HEK293T (cell line): ENCODE data around the gene SOX13.

Source experiments
- ARNT ChIP-seq: fragments of 450-650 bp; IDR thresholded peaks from 2 replicates; pipeline ENCODE4 v1.6.1; 2017; ENCODE audit warnings: mild to moderate bottlenecking
- ELF4 ChIP-seq: fragments of 450-650 bp; IDR thresholded peaks from 2 replicates; pipeline ENCODE4 v1.6.1; 2017; ENCODE audit warnings: antibody characterized with exemption
- FOXA1 ChIP-seq: fragments of 450-650 bp; IDR thresholded peaks from 2 replicates; pipeline ENCODE4 v1.6.1; 2016; ENCODE audit warnings: mild to moderate bottlenecking
- FOXK2 ChIP-seq: fragments of 450-650 bp; IDR thresholded peaks from 2 replicates; pipeline ENCODE4 v1.6.1; 2016; ENCODE audit warnings: mild to moderate bottlenecking
- FOXM1 ChIP-seq: fragments of 450-650 bp; IDR thresholded peaks from 2 replicates; pipeline ENCODE4 v1.6.1; 2017; ENCODE audit warnings: mild to moderate bottlenecking, borderline replicate concordance
- HDGF ChIP-seq: fragments of 450-650 bp; IDR thresholded peaks from 2 replicates; pipeline ENCODE4 v1.6.1; 2017; ENCODE audit warnings: antibody characterized with exemption, borderline replicate concordance
- LEF1 ChIP-seq: fragments of 450-650 bp; IDR thresholded peaks from 2 replicates; pipeline ENCODE4 v1.6.1; 2017; ENCODE audit warnings: mild to moderate bottlenecking, borderline replicate concordance
- NFRKB ChIP-seq: fragments of 450-650 bp; IDR thresholded peaks from 2 replicates; pipeline ENCODE4 v1.6.1; 2016; ENCODE audit warnings: mild to moderate bottlenecking, moderate library complexity
- SP1 ChIP-seq: fragments of 450-650 bp; IDR thresholded peaks from 2 replicates; pipeline ENCODE4 v1.6.1; 2017
- TARDBP ChIP-seq: fragments of 450-650 bp; IDR thresholded peaks from 2 replicates; pipeline ENCODE4 v1.6.1; 2016
- TF ChIP-seq, protein P1 (sequence below): fragments of 450-650 bp; IDR thresholded peaks from 2 replicates; pipeline ENCODE4 v1.6.1; 2016

GRCh38 chr1:204051718-204052117 lies 21.2 kb upstream of the SOX13 start:
- TF ChIP-seq FOXK2: no peak
- no peak for TF ChIP-seq HDGF
- no peak for TF ChIP-seq FOXM1
- TF ChIP-seq ELF4: no peak
- no peak for TF ChIP-seq FOXA1
- no peak for TF ChIP-seq LEF1
- no peak for TF ChIP-seq SP1
- no peak for TF ChIP-seq NFRKB
- TF ChIP-seq, protein P1, sequence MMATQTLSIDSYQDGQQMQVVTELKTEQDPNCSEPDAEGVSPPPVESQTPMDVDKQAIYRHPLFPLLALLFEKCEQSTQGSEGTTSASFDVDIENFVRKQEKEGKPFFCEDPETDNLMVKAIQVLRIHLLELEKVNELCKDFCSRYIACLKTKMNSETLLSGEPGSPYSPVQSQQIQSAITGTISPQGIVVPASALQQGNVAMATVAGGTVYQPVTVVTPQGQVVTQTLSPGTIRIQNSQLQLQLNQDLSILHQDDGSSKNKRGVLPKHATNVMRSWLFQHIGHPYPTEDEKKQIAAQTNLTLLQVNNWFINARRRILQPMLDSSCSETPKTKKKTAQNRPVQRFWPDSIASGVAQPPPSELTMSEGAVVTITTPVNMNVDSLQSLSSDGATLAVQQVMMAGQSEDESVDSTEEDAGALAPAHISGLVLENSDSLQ: no peak
- TF ChIP-seq ARNT: no peak
- no peak for TF ChIP-seq TARDBP
